ENCODE results near the gene NDST4.

Gene NDST4

GRCh38 chr4:114921191-114921590 is 192.2 kb downstream of the NDST4 start:
- no peak overlapping the region for H3K9ac ChIP-seq (ENCODE audit: low read length in 2 of 2)
- H3K36me3 ChIP-seq (ENCODE audit: control insufficient read depth in 2 of 2, insufficient read depth in 2 of 2, low read length in 2 of 2) = no peaks in the 10 kb centered on the region
- H3K4me3 ChIP-seq (ENCODE audit: low read length in 2 of 2) = no peak overlapping the region
- H3K4me1 ChIP-seq (ENCODE audit: control insufficient read depth, insufficient read depth, low read length) = no peaks in the 10 kb centered on the region
- no peaks in the 10 kb centered on the region for H3K9me3 ChIP-seq (ENCODE audit: control insufficient read depth in 2 of 2, low read length in 2 of 2)
- no peak overlapping the region for H3K27ac ChIP-seq (ENCODE audit: low read length)
- H3K27me3 ChIP-seq (ENCODE audit: control insufficient read depth in 1 of 2, insufficient read depth in 2 of 2, low read length in 2 of 2) = no peaks in the 10 kb centered on the region

GRCh38 chr4:114911111-114911510 is 202.3 kb downstream of the NDST4 start:
- H3K36me3 ChIP-seq (ENCODE audit: control insufficient read depth in 2 of 2, insufficient read depth in 2 of 2, low read length in 2 of 2) = no peaks in the 10 kb centered on the region
- H3K27ac ChIP-seq (ENCODE audit: low read length) = no peak overlapping the region
- H3K9ac ChIP-seq (ENCODE audit: low read length in 2 of 2) = no peak overlapping the region
- no peak overlapping the region for H3K4me3 ChIP-seq (ENCODE audit: low read length in 2 of 2)
- H3K27me3 ChIP-seq (ENCODE audit: control insufficient read depth in 1 of 2, insufficient read depth in 2 of 2, low read length in 2 of 2) = no peaks in the 10 kb centered on the region
- no peaks in the 10 kb centered on the region for H3K4me1 ChIP-seq (ENCODE audit: control insufficient read depth, insufficient read depth, low read length)
- no peaks in the 10 kb centered on the region for H3K9me3 ChIP-seq (ENCODE audit: control insufficient read depth in 2 of 2, low read length in 2 of 2)

GRCh38 chr4:114907568-114907967 is 205.9 kb downstream of the NDST4 start:
- Histone ChIP-seq H3K9me3 (ENCODE audit: control insufficient read depth in 2 of 2, low read length in 2 of 2) (no peaks in the 10 kb centered on the region), H3K4me1 (ENCODE audit: control insufficient read depth, insufficient read depth, low read length) (no peaks in the 10 kb centered on the region), H3K27ac (ENCODE audit: low read length) (no peak overlapping the region), H3K4me3 (ENCODE audit: low read length in 2 of 2) (no peak overlapping the region), H3K9ac (ENCODE audit: low read length in 2 of 2) (no peak overlapping the region), H3K36me3 (ENCODE audit: control insufficient read depth in 2 of 2, insufficient read depth in 2 of 2, low read length in 2 of 2) (no peaks in the 10 kb centered on the region), H3K27me3 (ENCODE audit: control insufficient read depth in 1 of 2, insufficient read depth in 2 of 2, low read length in 2 of 2) (no peaks in the 10 kb centered on the region)

GRCh38 chr4:114905017-114905416 is 208.4 kb downstream of the NDST4 start:
- Histone ChIP-seq H3K4me1 (ENCODE audit: control insufficient read depth, insufficient read depth, low read length) (no peaks in the 10 kb centered on the region), H3K27ac (ENCODE audit: low read length) (no peak overlapping the region), H3K4me3 (ENCODE audit: low read length in 2 of 2) (no peak overlapping the region), H3K9me3 (ENCODE audit: control insufficient read depth in 2 of 2, low read length in 2 of 2) (no peaks in the 10 kb centered on the region), H3K27me3 (ENCODE audit: control insufficient read depth in 1 of 2, insufficient read depth in 2 of 2, low read length in 2 of 2) (no peaks in the 10 kb centered on the region), H3K36me3 (ENCODE audit: control insufficient read depth in 2 of 2, insufficient read depth in 2 of 2, low read length in 2 of 2) (no peaks in the 10 kb centered on the region), H3K9ac (ENCODE audit: low read length in 2 of 2) (no peak overlapping the region)

- Histone ChIP-seq H3K9me3 (ENCODE audit: control insufficient read depth in 2 of 2, low read length in 2 of 2) (no peaks in the 10 kb centered on the region), H3K36me3 (ENCODE audit: control insufficient read depth in 2 of 2, insufficient read depth in 2 of 2, low read length in 2 of 2) (no peaks in the 10 kb centered on the region), H3K4me1 (ENCODE audit: control insufficient read depth, insufficient read depth, low read length) (no peaks in the 10 kb centered on the region), H3K9ac (ENCODE audit: low read length in 2 of 2) (no peak overlapping the region), H3K27me3 (ENCODE audit: control insufficient read depth in 1 of 2, insufficient read depth in 2 of 2, low read length in 2 of 2) (no peaks in the 10 kb centered on the region), H3K4me3 (ENCODE audit: low read length in 2 of 2) (no peak overlapping the region), H3K27ac (ENCODE audit: low read length) (no peak overlapping the region)
Measured at GRCh38 chr4:114900934-114901333, 212.5 kb downstream of the NDST4 start.

- no peak overlapping the region for H3K27ac ChIP-seq (ENCODE audit: low read length)
- H3K4me3 ChIP-seq (ENCODE audit: low read length in 2 of 2) = no peak overlapping the region
- no peaks in the 10 kb centered on the region for H3K9me3 ChIP-seq (ENCODE audit: control insufficient read depth in 2 of 2, low read length in 2 of 2)
- H3K36me3 ChIP-seq (ENCODE audit: control insufficient read depth in 2 of 2, insufficient read depth in 2 of 2, low read length in 2 of 2) = no peaks in the 10 kb centered on the region
- no peaks in the 10 kb centered on the region for H3K4me1 ChIP-seq (ENCODE audit: control insufficient read depth, insufficient read depth, low read length)
- H3K27me3 ChIP-seq (ENCODE audit: control insufficient read depth in 1 of 2, insufficient read depth in 2 of 2, low read length in 2 of 2) = no peaks in the 10 kb centered on the region
- no peak overlapping the region for H3K9ac ChIP-seq (ENCODE audit: low read length in 2 of 2)
Measured at GRCh38 chr4:114890773-114891172, 222.6 kb downstream of the NDST4 start.

- no peaks in the 10 kb centered on the region for H3K36me3 ChIP-seq (ENCODE audit: control insufficient read depth in 2 of 2, insufficient read depth in 2 of 2, low read length in 2 of 2)
- H3K4me1 ChIP-seq (ENCODE audit: control insufficient read depth, insufficient read depth, low read length) = no peaks in the 10 kb centered on the region
- H3K4me3 ChIP-seq (ENCODE audit: low read length in 2 of 2) = no peak overlapping the region
- H3K9me3 ChIP-seq (ENCODE audit: control insufficient read depth in 2 of 2, low read length in 2 of 2) = no peaks in the 10 kb centered on the region
- H3K27ac ChIP-seq (ENCODE audit: low read length) = no peak overlapping the region
- H3K9ac ChIP-seq (ENCODE audit: low read length in 2 of 2) = no peak overlapping the region
- no peaks in the 10 kb centered on the region for H3K27me3 ChIP-seq (ENCODE audit: control insufficient read depth in 1 of 2, insufficient read depth in 2 of 2, low read length in 2 of 2)
Measured at GRCh38 chr4:114886761-114887160, 226.7 kb downstream of the NDST4 start.

- H3K36me3 ChIP-seq (ENCODE audit: control insufficient read depth in 2 of 2, insufficient read depth in 2 of 2, low read length in 2 of 2) = no peaks in the 10 kb centered on the region
- no peaks in the 10 kb centered on the region for H3K9me3 ChIP-seq (ENCODE audit: control insufficient read depth in 2 of 2, low read length in 2 of 2)
- H3K9ac ChIP-seq (ENCODE audit: low read length in 2 of 2) = no peak overlapping the region
- H3K4me1 ChIP-seq (ENCODE audit: control insufficient read depth, insufficient read depth, low read length) = no peaks in the 10 kb centered on the region
- no peaks in the 10 kb centered on the region for H3K27me3 ChIP-seq (ENCODE audit: control insufficient read depth in 1 of 2, insufficient read depth in 2 of 2, low read length in 2 of 2)
- no peak overlapping the region for H3K27ac ChIP-seq (ENCODE audit: low read length)
- no peak overlapping the region for H3K4me3 ChIP-seq (ENCODE audit: low read length in 2 of 2)
Measured at GRCh38 chr4:114883641-114884040, 229.8 kb downstream of the NDST4 start.

GRCh38 chr4:114879916-114880669 is 233.3 kb downstream of the NDST4 start:
- Histone ChIP-seq H3K27me3 (ENCODE audit: control insufficient read depth in 1 of 2, insufficient read depth in 2 of 2, low read length in 2 of 2) (no peaks in the 10 kb centered on the region), H3K4me3 (ENCODE audit: low read length in 2 of 2) (no peak overlapping the region), H3K27ac (ENCODE audit: low read length) (no peak overlapping the region), H3K4me1 (ENCODE audit: control insufficient read depth, insufficient read depth, low read length) (no peaks in the 10 kb centered on the region), H3K9ac (ENCODE audit: low read length in 2 of 2) (no peak overlapping the region), H3K9me3 (ENCODE audit: control insufficient read depth in 2 of 2, low read length in 2 of 2) (no peaks in the 10 kb centered on the region), H3K36me3 (ENCODE audit: control insufficient read depth in 2 of 2, insufficient read depth in 2 of 2, low read length in 2 of 2) (no peaks in the 10 kb centered on the region)

- H3K27me3 ChIP-seq (ENCODE audit: control insufficient read depth in 1 of 2, insufficient read depth in 2 of 2, low read length in 2 of 2) = no peaks in the 10 kb centered on the region
- no peaks in the 10 kb centered on the region for H3K4me1 ChIP-seq (ENCODE audit: control insufficient read depth, insufficient read depth, low read length)
- H3K4me3 ChIP-seq (ENCODE audit: low read length in 2 of 2) = no peak overlapping the region
- no peaks in the 10 kb centered on the region for H3K9me3 ChIP-seq (ENCODE audit: control insufficient read depth in 2 of 2, low read length in 2 of 2)
- no peak overlapping the region for H3K27ac ChIP-seq (ENCODE audit: low read length)
- H3K36me3 ChIP-seq (ENCODE audit: control insufficient read depth in 2 of 2, insufficient read depth in 2 of 2, low read length in 2 of 2) = no peaks in the 10 kb centered on the region
- H3K9ac ChIP-seq (ENCODE audit: low read length in 2 of 2) = no peak overlapping the region
Measured at GRCh38 chr4:114875630-114876029, 237.8 kb downstream of the NDST4 start.

- no peaks in the 10 kb centered on the region for H3K27me3 ChIP-seq (ENCODE audit: control insufficient read depth in 1 of 2, insufficient read depth in 2 of 2, low read length in 2 of 2)
- H3K4me1 ChIP-seq (ENCODE audit: control insufficient read depth, insufficient read depth, low read length) = no peaks in the 10 kb centered on the region
- H3K27ac ChIP-seq (ENCODE audit: low read length) = no peak overlapping the region
- H3K9me3 ChIP-seq (ENCODE audit: control insufficient read depth in 2 of 2, low read length in 2 of 2) = no peaks in the 10 kb centered on the region
- no peaks in the 10 kb centered on the region for H3K36me3 ChIP-seq (ENCODE audit: control insufficient read depth in 2 of 2, insufficient read depth in 2 of 2, low read length in 2 of 2)
- no peak overlapping the region for H3K4me3 ChIP-seq (ENCODE audit: low read length in 2 of 2)
- H3K9ac ChIP-seq (ENCODE audit: low read length in 2 of 2) = no peak overlapping the region
Measured at GRCh38 chr4:114874321-114874720, 239.1 kb downstream of the NDST4 start.
